ENCODE measurements around the gene UXS1.
"Not testable (repeated sequence)": the region's sequence is repeated elsewhere in the genome, so short reads cannot be mapped to it uniquely, and the experiment has no call there.

UXS1 gene

GRCh38 chr2:106193977-106194778 is at the start of gene UXS1:
Gene UXS1 (minus strand): TSS chr2:106194301. CDS start chr2:106194241, 60 bp downstream.
- DNase-seq (ENCODE audit: low read depth, low spot score), result peak; percentile 83

- not testable (repeated sequence) for DNase-seq (ENCODE audit: low read depth, low spot score)
Measured at GRCh38 chr2:106239491-106239890, 45.4 kb upstream of the UXS1 start.

- DNase-seq (ENCODE audit: low read depth, low spot score), result not testable (repeated sequence)
Measured at GRCh38 chr2:106235392-106235791, 41.3 kb upstream of the UXS1 start.

- DNase-seq (ENCODE audit: low read depth, low spot score), result no peak
Measured at GRCh38 chr2:106233350-106233706, 39.2 kb upstream of the UXS1 start.

- DNase-seq (ENCODE audit: low read depth, low spot score), result no peak
Measured at GRCh38 chr2:106232638-106233349, 38.7 kb upstream of the UXS1 start.

- peak; percentile 9 for DNase-seq (ENCODE audit: low read depth, low spot score)
Measured at GRCh38 chr2:106223347-106223746, 29.2 kb upstream of the UXS1 start.

- DNase-seq (ENCODE audit: low read depth, low spot score), result not testable (repeated sequence)
Measured at GRCh38 chr2:106222057-106222456, 28.0 kb upstream of the UXS1 start.

- DNase-seq (ENCODE audit: low read depth, low spot score), result no peak
Measured at GRCh38 chr2:106219813-106220212, 25.7 kb upstream of the UXS1 start.

- DNase-seq (ENCODE audit: low read depth, low spot score), result not testable (repeated sequence)
Measured at GRCh38 chr2:106219157-106219556, 25.1 kb upstream of the UXS1 start.

- no peak for DNase-seq (ENCODE audit: low read depth, low spot score)
Measured at GRCh38 chr2:106208874-106209273, 14.8 kb upstream of the UXS1 start.

GRCh38 chr2:106208399-106208798 is 14.3 kb upstream of the UXS1 start:
- DNase-seq (ENCODE audit: low read depth, low spot score), result no peak

- no peak for DNase-seq (ENCODE audit: low read depth, low spot score)
Measured at GRCh38 chr2:106207246-106207645, 13.1 kb upstream of the UXS1 start.

- no peak for DNase-seq (ENCODE audit: low read depth, low spot score)
Measured at GRCh38 chr2:106205488-106205887, 11.4 kb upstream of the UXS1 start.

- DNase-seq (ENCODE audit: low read depth, low spot score), result not testable (repeated sequence)
Measured at GRCh38 chr2:106204551-106204950, 10.4 kb upstream of the UXS1 start.

GRCh38 chr2:106201661-106202060 is 7.6 kb upstream of the UXS1 start:
- no peak for DNase-seq (ENCODE audit: low read depth, low spot score)

- DNase-seq (ENCODE audit: low read depth, low spot score), result no peak
Measured at GRCh38 chr2:106197878-106198277, 3.8 kb upstream of the UXS1 start.

GRCh38 chr2:106195981-106196380 is 1.9 kb upstream of the UXS1 start:
- DNase-seq (ENCODE audit: low read depth, low spot score), result no peak

GRCh38 chr2:106195456-106195855 is 1.4 kb upstream of the UXS1 start:
- DNase-seq (ENCODE audit: low read depth, low spot score), result no peak

- DNase-seq (ENCODE audit: low read depth, low spot score), result no peak
Measured at GRCh38 chr2:106193690-106193976, 468 bp downstream of the UXS1 start.

GRCh38 chr2:106192752-106193689 is 1.1 kb downstream of the UXS1 start:
- DNase-seq (ENCODE audit: low read depth, low spot score), result no peak

- no peak for DNase-seq (ENCODE audit: low read depth, low spot score)
Measured at GRCh38 chr2:106191511-106192016, 2.5 kb downstream of the UXS1 start.

Data from iPS DF 19.7 (cell line).